Esophagus (tissue), 2 donors: ENCODE data around the gene ZNF350. TPM values are rescaled to one million over a fixed set of nuclear protein-coding genes. Genes with fewer than 3 reads are reported as not detected.

Source experiments
- H3K27ac ChIP-seq, 2 donors: one replicate each; pipeline ENCODE4 v1.5.1; 2013; ENCODE audit warnings: low read depth in 2 of 2, mild to moderate bottlenecking in 2 of 2, inconsistent platforms in 1 of 2, low read length in 1 of 2, moderate library complexity in 1 of 2
- H3K27me3 ChIP-seq, 2 donors: one replicate each; pipeline ENCODE4 v1.6.1; 2013; ENCODE audit warnings: low read length in 2 of 2, control low read depth in 1 of 2, mild to moderate bottlenecking in 1 of 2; ENCODE audit not compliant: insufficient read depth in 2 of 2, control insufficient read depth in 1 of 2
- H3K36me3 ChIP-seq, 2 donors: one replicate each; pipeline ENCODE4 v1.6.1; 2013; ENCODE audit warnings: low read length in 1 of 2; ENCODE audit not compliant: control insufficient read depth in 2 of 2, insufficient read depth in 2 of 2
- H3K4me1 ChIP-seq, 2 donors: one replicate each; pipeline ENCODE4 v1.6.1; 2013; ENCODE audit warnings: low read length in 1 of 2; ENCODE audit not compliant: control insufficient read depth in 2 of 2, insufficient read depth in 2 of 2
- H3K4me3 ChIP-seq, 2 donors: one replicate each; pipeline ENCODE4 v1.5.1; 2013; ENCODE audit warnings: low read length in 2 of 2, mild to moderate bottlenecking in 2 of 2, low read depth in 1 of 2, moderate library complexity in 1 of 2
- H3K9me3 ChIP-seq, 2 donors: one replicate each; pipeline ENCODE4 v1.6.1; 2013; ENCODE audit warnings: mild to moderate bottlenecking in 2 of 2, low read depth in 1 of 2, low read length in 1 of 2, moderate library complexity in 1 of 2; ENCODE audit not compliant: control insufficient read depth in 2 of 2, insufficient read depth in 1 of 2
- WGBS, 2 donors: extraction: QIAGEN DNeasy Blood & Tissue Kit; methylation state at CpG; one replicate each; pipeline ENCODE4 v1.1.7; 2013; 5-methylcytosine and 5-hydroxymethylcytosine counted together
- polyA plus RNA-seq, 2 donors: library from polyadenylated mRNA; stranded (reverse); fragments of 200-250 nt; gene quantifications; one replicate each; pipeline ENCODE4 v1.2.3, GENCODE V29; 2013
- donor health status: healthy with polysubstance abuse.
- donor health status: Bipolar disorder and iron deficiency.

The ZNF350 gene
- polyA plus RNA-seq, 2 donors: 5.1 to 6.4 TPM

GRCh38 chr19:51916167-51916566 lies 70.5 kb downstream of the ZNF350 start:
- Histone ChIP-seq H3K36me3 (no peaks in the 10 kb centered on the region), H3K4me1 (no peaks in the 10 kb centered on the region), H3K27ac (no peak overlapping the region), H3K27me3 (no peaks in the 10 kb centered on the region), H3K9me3 (peaks cover 10 to 18% of the 10 kb centered on the region in 2 donors), H3K4me3 (no peak overlapping the region)
- WGBS, 2 donors: 87 to 93% methylated on average over 1 of the region's 1 CpG

- Histone ChIP-seq H3K4me3 (no peak overlapping the region), H3K4me1 (no peaks in the 10 kb centered on the region), H3K36me3 (no peaks in the 10 kb centered on the region), H3K27ac (no peak overlapping the region), H3K9me3 (peaks cover 10 to 16% of the 10 kb centered on the region in 2 donors), H3K27me3 (no peaks in the 10 kb centered on the region)
- 64 to 75% methylated on average over 5 of the region's 5 CpGs for WGBS, 2 donors
These were observed 71.2 kb downstream of the ZNF350 start for GRCh38 chr19:51915324-51915867.

Other genes starting within 250 kb of the ZNF350 start
- gene FPR1, start 235.0 kb downstream of the ZNF350 start, polyA plus RNA-seq: under 1 TPM; 0.49 to 1.00 TPM
- gene FPR2, start 225.7 kb downstream of the ZNF350 start, polyA plus RNA-seq: under 1 TPM; 0.04 to 0.12 TPM
- 1 to 10 TPM in 1 of 2 donors, under 1 TPM in 1; 0.26 to 1.1 TPM for gene FPR3, start 191.7 kb downstream of the ZNF350 start, polyA plus RNA-seq
- 1 to 10 TPM; 7.3 to 9.6 TPM for gene ZNF577, start 98.9 kb downstream of the ZNF350 start, polyA plus RNA-seq
- 1 to 10 TPM; 2.2 to 5.3 TPM for gene ZNF649, start 81.8 kb downstream of the ZNF350 start, polyA plus RNA-seq
- 1 to 10 TPM; 1.7 to 4.0 TPM for gene ZNF613, start 59.4 kb downstream of the ZNF350 start, polyA plus RNA-seq
- 1 to 10 TPM; 1.9 to 3.1 TPM for gene ZNF615, start 21.4 kb upstream of the ZNF350 start, polyA plus RNA-seq
- 1 to 10 TPM; 1.0 to 2.6 TPM for gene ZNF614, start 41.5 kb upstream of the ZNF350 start, polyA plus RNA-seq
- 10 to 100 TPM in 1 of 2 donors, 1 to 10 TPM in 1; 6.8 to 10.1 TPM for gene ZNF432, start 62.0 kb upstream of the ZNF350 start, polyA plus RNA-seq
- gene ZNF841, start 108.9 kb upstream of the ZNF350 start, polyA plus RNA-seq: 1 to 10 TPM; 8.1 to 8.5 TPM
- gene ZNF616, start 153.1 kb upstream of the ZNF350 start, polyA plus RNA-seq: 1 to 10 TPM; 1.4 to 1.7 TPM
- gene ZNF836, start 184.8 kb upstream of the ZNF350 start, polyA plus RNA-seq: 1 to 10 TPM; 3.0 to 4.4 TPM
- 100 to 1,000 TPM; 108 to 130 TPM for gene PPP2R1A, start 203.2 kb upstream of the ZNF350 start, polyA plus RNA-seq